ENCODE results near the gene MUTYH. TPM values are rescaled to one million over a fixed set of nuclear protein-coding genes. Genes with fewer than 3 reads are reported as not detected.
"Not testable (repeated sequence)": the region's sequence is repeated elsewhere in the genome, so short reads cannot be mapped to it uniquely, and the experiment has no call there.

MUTYH gene
- 10 to 100 TPM in 3 of 4 donors, 1 to 10 TPM in 1; 10.0 to 22.1 (median 14.9) TPM for total RNA-seq

GRCh38 chr1:45339789-45340558, at the start of gene MUTYH, which contains the start of gene TOE1:
MUTYH (minus strand) TSS chr1:45340440; CDS start chr1:45334505, 5,935 bp downstream.
TOE1 (plus strand) TSS chr1:45340170; CDS start chr1:45340253, 83 bp downstream.
- intact Hi-C loops (cut with DNase I): loop anchor here (5.0 kb wide), 1 partner anchor 38 kb away; no protein-coding TSS in a partner anchor
- peaks cover 21 to 37% (median 29%) of the 10 kb centered on the region in 4 donors for H3K4me1 ChIP-seq
- H3K27ac ChIP-seq (replicated peaks in 1 of 4): peak within 1 kb of the TSS; percentile 93 to 97 (median 95)
- no peaks in the 10 kb centered on the region for H3K27me3 ChIP-seq
- peak within 1 kb of the TSS; percentile 74 to 91 (median 82) for H3K4me3 ChIP-seq
- peak; percentile 96 for DNase-seq (ENCODE audit: extremely low spot score)
- no peaks in the 10 kb centered on the region for H3K9me3 ChIP-seq
- H3K36me3 ChIP-seq: peaks cover 19 to 35% (median 33%) of the 10 kb centered on the region in 4 donors
- under 1% methylated on average over 35 of the region's 70 CpGs for WGBS
- TF ChIP-seq EP300 (IDR thresholded peaks at IDR 0.05) (no peak), POLR2A (IDR thresholded peaks at IDR 0.05; ENCODE audit: low read depth) (no peak), POLR2AphosphoS5 (IDR thresholded peaks at IDR 0.05) (peak; percentile 73 to 88), CTCF (IDR thresholded peaks at IDR 0.05) (peak in 1 of 3 experiments; percentile 7)

- intact Hi-C loops (cut with DNase I): no loop called here
- Histone ChIP-seq H3K36me3 (no peaks in the 10 kb centered on the region), H3K27me3 (no peaks in the 10 kb centered on the region), H3K4me1 (no peaks in the 10 kb centered on the region), H3K27ac (replicated peaks in 1 of 4) (no peak overlapping the region), H3K9me3 (no peaks in the 10 kb centered on the region), H3K4me3 (no peak overlapping the region)
- 100% methylated on average over 3 of the region's 3 CpGs for WGBS
- TF ChIP-seq POLR2AphosphoS5 (IDR thresholded peaks at IDR 0.05) (no peak), EP300 (IDR thresholded peaks at IDR 0.05) (no peak), CTCF (IDR thresholded peaks at IDR 0.05) (no peak), POLR2A (IDR thresholded peaks at IDR 0.05; ENCODE audit: low read depth) (no peak)
- no peak for DNase-seq (ENCODE audit: extremely low spot score)
Measured at GRCh38 chr1:45386219-45386618, 46.0 kb upstream of the MUTYH start.

- Histone ChIP-seq H3K9me3 (no peaks in the 10 kb centered on the region), H3K36me3 (no peaks in the 10 kb centered on the region), H3K27ac (replicated peaks in 1 of 4) (no peak overlapping the region), H3K4me1 (no peaks in the 10 kb centered on the region), H3K27me3 (no peaks in the 10 kb centered on the region), H3K4me3 (no peak overlapping the region)
- intact Hi-C loops (cut with DNase I): no loop called here
- no peak for DNase-seq (ENCODE audit: extremely low spot score)
- 83% methylated on average over 3 of the region's 3 CpGs for WGBS
- TF ChIP-seq EP300 (IDR thresholded peaks at IDR 0.05): no peak
- no peak for TF ChIP-seq POLR2AphosphoS5 (IDR thresholded peaks at IDR 0.05)
- TF ChIP-seq CTCF (IDR thresholded peaks at IDR 0.05): no peak
- no peak for TF ChIP-seq POLR2A (IDR thresholded peaks at IDR 0.05; ENCODE audit: low read depth)
Measured at GRCh38 chr1:45385302-45385701, 45.1 kb upstream of the MUTYH start.

- H3K36me3 ChIP-seq; H3K4me3 ChIP-seq; intact Hi-C loops (cut with DNase I); H3K27me3 ChIP-seq; DNase-seq (ENCODE audit: extremely low spot score); H3K27ac ChIP-seq (replicated peaks in 1 of 4); H3K4me1 ChIP-seq; H3K9me3 ChIP-seq: not testable (repeated sequence)
- WGBS: 92% methylated on average over 4 of the region's 4 CpGs
Measured at GRCh38 chr1:45384213-45384612, 44.0 kb upstream of the MUTYH start.

GRCh38 chr1:45383191-45383590, 43.0 kb upstream of the MUTYH start:
- TF ChIP-seq CTCF (IDR thresholded peaks at IDR 0.05) (no peak), EP300 (IDR thresholded peaks at IDR 0.05) (no peak)
- Histone ChIP-seq H3K9me3 (no peaks in the 10 kb centered on the region), H3K27ac (replicated peaks in 1 of 4) (no peak overlapping the region), H3K27me3 (no peaks in the 10 kb centered on the region), H3K4me1 (no peaks in the 10 kb centered on the region), H3K4me3 (no peak overlapping the region), H3K36me3 (no peaks in the 10 kb centered on the region)
- DNase-seq (ENCODE audit: extremely low spot score): no peak
- intact Hi-C loops (cut with DNase I): no loop called here
- 52% methylated on average over 1 of the region's 1 CpG for WGBS
